ENCODE data around the gene KY.

GRCh38 chr3:134630506-134630905 is 20.3 kb downstream of the KY start:
- TF ChIP-seq EZH2phosphoT487 (IDR thresholded peaks at IDR 0.05; ENCODE audit: borderline replicate concordance, low read length), result no peak
- TF ChIP-seq, protein P1, sequence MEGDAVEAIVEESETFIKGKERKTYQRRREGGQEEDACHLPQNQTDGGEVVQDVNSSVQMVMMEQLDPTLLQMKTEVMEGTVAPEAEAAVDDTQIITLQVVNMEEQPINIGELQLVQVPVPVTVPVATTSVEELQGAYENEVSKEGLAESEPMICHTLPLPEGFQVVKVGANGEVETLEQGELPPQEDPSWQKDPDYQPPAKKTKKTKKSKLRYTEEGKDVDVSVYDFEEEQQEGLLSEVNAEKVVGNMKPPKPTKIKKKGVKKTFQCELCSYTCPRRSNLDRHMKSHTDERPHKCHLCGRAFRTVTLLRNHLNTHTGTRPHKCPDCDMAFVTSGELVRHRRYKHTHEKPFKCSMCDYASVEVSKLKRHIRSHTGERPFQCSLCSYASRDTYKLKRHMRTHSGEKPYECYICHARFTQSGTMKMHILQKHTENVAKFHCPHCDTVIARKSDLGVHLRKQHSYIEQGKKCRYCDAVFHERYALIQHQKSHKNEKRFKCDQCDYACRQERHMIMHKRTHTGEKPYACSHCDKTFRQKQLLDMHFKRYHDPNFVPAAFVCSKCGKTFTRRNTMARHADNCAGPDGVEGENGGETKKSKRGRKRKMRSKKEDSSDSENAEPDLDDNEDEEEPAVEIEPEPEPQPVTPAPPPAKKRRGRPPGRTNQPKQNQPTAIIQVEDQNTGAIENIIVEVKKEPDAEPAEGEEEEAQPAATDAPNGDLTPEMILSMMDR (conservative IDR thresholded peaks at IDR 0.05; ENCODE audit: low read depth, low read length), result peak; percentile 63
- TF ChIP-seq EZH2 (IDR thresholded peaks at IDR 0.05; ENCODE audit: low read length, unreplicated experiment), result no peak
